Measurements from ENCODE around the gene PRRC1.

GRCh38 chr5:127596501-127596900 lies 79.1 kb downstream of the PRRC1 start:
- TF ChIP-seq CTCF (conservative IDR thresholded peaks at IDR 0.05; ENCODE audit: low read length), result no peak
- TF ChIP-seq EZH2phosphoT487 (IDR thresholded peaks at IDR 0.05; ENCODE audit: borderline replicate concordance), result no peak

Measured in Loucy (cell line).